HCT116 (cell line): ENCODE data around the gene OR5AC2. TPM values are rescaled to one million over a fixed set of nuclear protein-coding genes. Genes with fewer than 3 reads are reported as not detected.

Experiments used
- ATAC-seq: fragments of 200-7000 bp; cut with Tn5 transposase; 2 replicates; pipeline ENCODE4 v1.9.1; 2020; ENCODE audit warnings: mild to moderate bottlenecking, moderate library complexity
- BruUV-seq: library from RNA; stranded (reverse); fragments of 400-500 nt; replicated peaks from 2 replicates; lab custom pipeline; 2021; lab: Mats Ljungman, UMichigan
- CTCF ChIA-PET: fragments of 300-600 bp; sonication (Branson Sonifier 250); formaldehyde crosslinking; loops from one replicate; lab custom pipeline; 2021; ENCODE audit warnings: antibody characterized with exemption; lab: Charles Lee
- POLR2A ChIA-PET: fragments of 300-600, 350-600 bp; sonication (Branson Sonifier 250); formaldehyde crosslinking; loops from one replicate; lab custom pipeline; 2021; ENCODE audit warnings: antibody characterized with exemption; lab: Charles Lee
- RAD21 ChIA-PET, 2 experiments: fragments of 300-600 bp; sonication (Branson Sonifier 250); formaldehyde crosslinking; loops; one replicate each; lab custom pipeline; 2023; ENCODE audit warnings: low total read pairs in 2 of 2; ENCODE audit not compliant: uncharacterized antibody in 2 of 2, unreplicated experiment in 2 of 2, low non-redundant PET in 1 of 2; lab: Charles Lee
- DNase-seq: peaks from one replicate; pipeline ENCODE4 v3.0.0-alpha.2; 2010; ENCODE audit warnings: low read depth, low spot score
- H2AFZ ChIP-seq: fragments of 200-600 bp; shearing (Covaris generic), sonication (generic); 2 replicates; pipeline ENCODE4 v1.6.1; 2017; ENCODE audit warnings: low read depth, mixed run types, mixed read lengths, antibody characterized with exemption, low read length; ENCODE audit not compliant: poor library complexity, severe bottlenecking
- H3K27ac ChIP-seq: 2 replicates; pipeline ENCODE4 v1.5.1; 2012; ENCODE audit warnings: low read depth, low read length
- H3K27me3 ChIP-seq: fragments of 200-600 bp; sonication (generic); 2 replicates; pipeline ENCODE4 v1.6.1; 2016; ENCODE audit warnings: mixed run types, low read length, mixed read lengths; ENCODE audit not compliant: insufficient read depth
- H3K36me3 ChIP-seq, 2 experiments: fragments of 200-500 bp in 1 of 2; fragments of 200-600 bp in 1 of 2; sonication (Bioruptor generic) in 1 of 2; sonication (generic) in 1 of 2; 2 replicates each; pipeline versions ENCODE4 v1.5.1 to v1.6.1; 2014 to 2016; ENCODE audit warnings: low read length in 2 of 2, inconsistent platforms in 1 of 2, mixed read lengths in 1 of 2, mixed run types in 1 of 2; ENCODE audit not compliant: insufficient read depth in 2 of 2, control insufficient read depth in 1 of 2
- H3K4me1 ChIP-seq, 2 experiments: fragments of 200-600 bp in 1 of 2; sonication (generic) in 1 of 2; 2 replicates each; pipeline versions ENCODE4 v1.5.1 to v1.6.1; 2012 to 2017; ENCODE audit warnings: low read length in 2 of 2, inconsistent platforms in 1 of 2, mild to moderate bottlenecking in 1 of 2, mixed read lengths in 1 of 2, mixed run types in 1 of 2, moderate library complexity in 1 of 2; ENCODE audit not compliant: insufficient read depth in 2 of 2, control insufficient read depth in 1 of 2
- H3K4me2 ChIP-seq: fragments of 200-600 bp; sonication (generic); 2 replicates; pipeline ENCODE4 v1.6.1; 2017; ENCODE audit warnings: mixed run types, low read length, mixed read lengths
- H3K4me3 ChIP-seq, 2 experiments: fragments of 200-600 bp in 1 of 2; sonication (generic) in 1 of 2; replicated peaks in 1 of 2; 2 replicates each; pipeline ENCODE4 v1.5.1; 2011 to 2016; ENCODE audit warnings: low read length in 2 of 2, control low read depth in 1 of 2, low read depth in 1 of 2, mild to moderate bottlenecking in 1 of 2, mixed read lengths in 1 of 2, mixed run types in 1 of 2
- H3K79me2 ChIP-seq: fragments of 200-600 bp; sonication (generic); 2 replicates; pipeline ENCODE4 v1.6.1; 2017; ENCODE audit warnings: mild to moderate bottlenecking, mixed run types, low read length, moderate library complexity, mixed read lengths; ENCODE audit not compliant: insufficient read depth
- H3K9ac ChIP-seq: fragments of 200-600 bp; sonication (generic); 2 replicates; pipeline ENCODE4 v1.6.1; 2016; ENCODE audit warnings: low read length, mixed read lengths
- H3K9me2 ChIP-seq: fragments of 200-600 bp; sonication (generic), shearing (Covaris generic); 2 replicates; pipeline ENCODE4 v1.6.1; 2017; ENCODE audit warnings: mixed run types, mild to moderate bottlenecking, moderate library complexity; ENCODE audit not compliant: insufficient read depth
- H3K9me3 ChIP-seq, 2 experiments: fragments of 200-500 bp in 1 of 2; fragments of 200-600 bp in 1 of 2; sonication (Bioruptor generic) in 1 of 2; sonication (generic) in 1 of 2; 2 replicates each; pipeline ENCODE4 v1.6.1; 2014 to 2017; ENCODE audit warnings: low read length in 2 of 2, mixed read lengths in 2 of 2, inconsistent platforms in 1 of 2, low read depth in 1 of 2, mild to moderate bottlenecking in 1 of 2, mixed run types in 1 of 2, moderate library complexity in 1 of 2; ENCODE audit not compliant: control insufficient read depth in 1 of 2, insufficient read depth in 1 of 2
- H4K20me1 ChIP-seq: fragments of 200-600 bp; sonication (generic), shearing (Covaris generic); 2 replicates; pipeline ENCODE4 v1.6.1; 2017; ENCODE audit warnings: mixed run types, mild to moderate bottlenecking, moderate library complexity; ENCODE audit not compliant: insufficient read depth
- EGR1 ChIP-seq: IDR thresholded peaks from 2 replicates; pipeline ENCODE4 v1.6.1; 2012; ENCODE audit warnings: low read depth
- ELF1 ChIP-seq: IDR thresholded peaks from 2 replicates; pipeline ENCODE4 v1.6.1; 2012; ENCODE audit warnings: low read depth, borderline replicate concordance
- FOSL1 ChIP-seq: IDR thresholded peaks from 2 replicates; pipeline ENCODE4 v1.6.1; 2012; ENCODE audit warnings: low read depth
- JUND ChIP-seq: IDR thresholded peaks from 2 replicates; pipeline ENCODE4 v1.6.1; 2012
- POLR2AphosphoS5 ChIP-seq: IDR thresholded peaks from 2 replicates; pipeline ENCODE4 v1.6.1; 2011; ENCODE audit warnings: mild to moderate bottlenecking, low read depth, low read length, moderate library complexity
- RAD21 ChIP-seq: IDR thresholded peaks from 2 replicates; pipeline ENCODE4 v1.6.1; 2012; ENCODE audit warnings: low read depth, mild to moderate bottlenecking
- REST ChIP-seq: IDR thresholded peaks from 2 replicates; pipeline ENCODE4 v1.6.1; 2012; ENCODE audit warnings: low read depth
- SP1 ChIP-seq: IDR thresholded peaks from 2 replicates; pipeline ENCODE4 v1.6.1; 2012; ENCODE audit warnings: low read depth
- TCF7L2 ChIP-seq: IDR thresholded peaks from 2 replicates; pipeline ENCODE4 v1.7.0; 2011; ENCODE audit warnings: borderline replicate concordance, inconsistent platforms; ENCODE audit not compliant: insufficient read depth, insufficient read length; ENCODE audit errors: extremely low read depth
- ZBTB33 ChIP-seq: IDR thresholded peaks from 2 replicates; pipeline ENCODE4 v1.6.1; 2011; ENCODE audit warnings: mild to moderate bottlenecking, low read length, moderate library complexity; ENCODE audit not compliant: insufficient replicate concordance; ENCODE audit errors: extremely low read depth
- ZNF274 ChIP-seq: fragments of 200-500 bp; sonication (Bioruptor generic); IDR thresholded peaks from 2 replicates; pipeline ENCODE4 v1.6.1; 2014; ENCODE audit warnings: mild to moderate bottlenecking, low read depth, low read length, inconsistent platforms
- intact Hi-C: fragments of 100-400 bp; cut with micrococcal nuclease; formaldehyde crosslinking; loops from 2 replicates; pipeline ENCODE4 v1.10.0; 2022
- total RNA-seq: library from RNA; stranded (reverse); gene quantifications from one replicate; pipeline ENCODE4 v1.2.1, GENCODE V29; 2021; ENCODE audit not compliant: unreplicated experiment

OR5AC2 gene
- total RNA-seq, 1 experiment from 2014 or later: not detected

DNA sequence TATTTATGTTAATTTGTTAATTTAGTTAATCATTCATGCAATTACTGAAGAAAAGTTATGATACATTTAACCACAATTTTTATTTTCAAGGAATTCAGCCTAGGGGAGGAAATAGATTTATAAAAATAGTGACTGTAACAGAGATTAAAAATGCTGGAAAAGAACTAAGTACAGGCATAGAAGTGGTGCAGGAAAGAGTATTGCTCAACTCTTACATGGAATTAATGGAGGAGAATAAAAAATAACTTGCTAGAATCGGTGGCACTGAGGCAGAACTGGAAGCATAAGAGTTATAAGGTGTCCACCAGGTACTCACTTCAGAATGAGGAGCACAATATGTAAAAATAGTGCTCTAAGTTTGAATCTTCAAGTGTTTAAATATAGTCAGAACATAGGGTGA, 13.5 kb upstream of the OR5AC2 start:
- Histone ChIP-seq H3K4me1 (no peaks in the 10 kb centered on the region), H4K20me1 (no peaks in the 10 kb centered on the region), H3K9me2 (no peaks in the 10 kb centered on the region), H3K79me2 (no peaks in the 10 kb centered on the region), H3K36me3 (no peaks in the 10 kb centered on the region), H3K9ac (no peak overlapping the region), H3K4me3 (no peak overlapping the region), H3K9me3 (no peaks in the 10 kb centered on the region), H3K4me2 (no peak overlapping the region), H3K27ac (no peak overlapping the region), H2AFZ (no peak overlapping the region), H3K27me3 (0 out of 2 replicates have a peak, but pooled peaks cover 3% of the 10 kb centered on the region)
- BruUV-seq: no TSS peak
- ATAC-seq: no peak
- DNase-seq: no peak
- intact Hi-C loops: no loop called here
- ChIA-PET RAD21 (no interaction called here), CTCF (no interaction called here), POLR2A (no interaction called here)
- TF ChIP-seq RAD21 (no peak), EGR1 (no peak), REST (no peak)

DNA sequence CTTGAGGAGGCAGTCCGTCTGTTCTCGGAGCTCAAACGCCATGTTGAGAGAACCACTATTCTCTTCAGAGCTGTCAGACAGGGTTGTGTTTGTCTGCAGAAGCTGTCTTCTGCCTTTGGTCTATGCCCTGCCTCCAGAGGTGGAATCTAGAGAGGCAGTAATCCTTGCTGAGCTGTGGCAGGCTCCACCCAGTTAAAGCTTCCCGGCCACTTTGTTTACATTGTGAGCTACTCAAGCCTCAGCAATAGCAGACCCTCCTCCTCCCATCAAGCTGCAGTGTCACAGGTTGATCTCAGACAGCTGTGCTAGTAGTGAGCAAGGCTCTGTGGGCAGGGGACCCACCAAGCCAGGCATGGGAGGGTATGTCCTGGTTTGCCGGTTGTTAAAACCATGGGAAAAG, 8.9 kb downstream of the OR5AC2 start:
- Histone ChIP-seq H3K4me1 (no peaks in the 10 kb centered on the region), H4K20me1 (no peaks in the 10 kb centered on the region), H3K9ac (no peak overlapping the region), H2AFZ (no peak overlapping the region), H3K27ac (no peak overlapping the region), H3K36me3 (no peaks in the 10 kb centered on the region), H3K4me2 (no peak overlapping the region), H3K4me3 (no peak overlapping the region), H3K9me3 (no peaks in the 10 kb centered on the region), H3K9me2 (0 out of 2 replicates have a peak, but pooled peaks cover 3% of the 10 kb centered on the region), H3K27me3 (no peaks in the 10 kb centered on the region), H3K79me2 (no peaks in the 10 kb centered on the region)
- intact Hi-C loops: no loop called here
- ATAC-seq (no peak), DNase-seq (no peak)
- CTCF ChIA-PET: no interaction called here
- POLR2A ChIA-PET: no interaction called here
- no TSS peak for BruUV-seq
- RAD21 ChIA-PET: no interaction called here
- no peak for TF ChIP-seq ZBTB33
- TF ChIP-seq ELF1: no peak
- no peak for TF ChIP-seq FOSL1
- no peak for TF ChIP-seq ZNF274
- TF ChIP-seq SP1: no peak
- no peak for TF ChIP-seq JUND
- TF ChIP-seq TCF7L2: no peak
- no peak for TF ChIP-seq POLR2AphosphoS5
